GM23338 (cell line): ENCODE data around the gene GALNT15. TPM values are rescaled to one million over a fixed set of nuclear protein-coding genes. Genes with fewer than 3 reads are reported as not detected.

Experiments used
- ATAC-seq: fragments of 200-7000 bp; cut with Tn5 transposase; 3 replicates; pipeline ENCODE4 v1.9.1; 2020
- DNase-seq: peaks from one replicate; pipeline ENCODE4 v3.0.0-alpha.2; 2015; ENCODE audit warnings: low spot score
- H2AFZ ChIP-seq: fragments of 200-600 bp; sonication (generic); 2 replicates; pipeline ENCODE4 v1.8.0; 2016; ENCODE audit warnings: antibody characterized with exemption, mild to moderate bottlenecking, moderate library complexity
- H3F3A ChIP-seq: fragments of 200-600 bp; sonication (generic); replicated peaks from 2 replicates; pipeline ENCODE4 v1.8.0; 2017; ENCODE audit warnings: antibody characterized with exemption, mixed run types, low read depth
- H3K27ac ChIP-seq: fragments of 200-600 bp; sonication (generic); 2 replicates; pipeline ENCODE4 v1.6.1; 2016; ENCODE audit warnings: low read depth
- H3K27me3 ChIP-seq: fragments of 200-600 bp; sonication (generic); 2 replicates; pipeline ENCODE4 v1.8.0; 2016; ENCODE audit warnings: mild to moderate bottlenecking, mixed run types, moderate library complexity; ENCODE audit not compliant: insufficient read depth
- H3K36me3 ChIP-seq: fragments of 200-600 bp; sonication (generic); 2 replicates; pipeline ENCODE4 v1.8.0; 2016; ENCODE audit warnings: mild to moderate bottlenecking; ENCODE audit not compliant: insufficient read depth
- H3K4me1 ChIP-seq: fragments of 200-600 bp; sonication (generic); 2 replicates; pipeline ENCODE4 v1.8.0; 2016; ENCODE audit warnings: mild to moderate bottlenecking, moderate library complexity; ENCODE audit not compliant: insufficient read depth
- H3K4me2 ChIP-seq: fragments of 200-600 bp; sonication (generic); 2 replicates; pipeline ENCODE4 v1.7.1; 2017; ENCODE audit warnings: mixed run types
- H3K4me3 ChIP-seq: fragments of 200-600 bp; sonication (generic); 2 replicates; pipeline ENCODE4 v1.6.1; 2016; ENCODE audit warnings: mixed run types
- H3K79me2 ChIP-seq: fragments of 200-600 bp; sonication (generic); replicated peaks from 2 replicates; pipeline ENCODE4 v1.8.0; 2017; ENCODE audit warnings: mild to moderate bottlenecking; ENCODE audit not compliant: insufficient read depth
- H3K9me2 ChIP-seq: fragments of 200-600 bp; sonication (generic); 2 replicates; pipeline ENCODE4 v1.8.0; 2017; ENCODE audit not compliant: insufficient read depth
- H4K20me1 ChIP-seq: fragments of 200-600 bp; sonication (generic); replicated peaks from 2 replicates; pipeline ENCODE4 v1.8.0; 2017; ENCODE audit warnings: mild to moderate bottlenecking; ENCODE audit not compliant: insufficient read depth
- H3K27ac Mint-ChIP-seq: 2 replicates; pipeline ENCODE4 v1.8.0; 2020; ENCODE audit warnings: inconsistent platforms, mild to moderate bottlenecking, moderate library complexity, mixed read lengths
- H3K27me3 Mint-ChIP-seq: 3 replicates; pipeline ENCODE4 v1.8.0; 2022; ENCODE audit warnings: low read depth, mild to moderate bottlenecking, moderate library complexity, mixed read lengths, inconsistent platforms; ENCODE audit not compliant: insufficient read depth, poor library complexity
- H3K36me3 Mint-ChIP-seq: 3 replicates; pipeline ENCODE4 v1.8.0; 2021; ENCODE audit warnings: low read depth, mild to moderate bottlenecking, inconsistent platforms, moderate library complexity, mixed read lengths
- H3K4me1 Mint-ChIP-seq: 3 replicates; pipeline ENCODE4 v1.8.0; 2020; ENCODE audit warnings: mild to moderate bottlenecking, inconsistent platforms, mixed read lengths
- H3K4me3 Mint-ChIP-seq: 3 replicates; pipeline ENCODE4 v1.8.0; 2021; ENCODE audit warnings: moderate library complexity, mild to moderate bottlenecking, inconsistent platforms, mixed read lengths
- H3K9me3 Mint-ChIP-seq: 3 replicates; pipeline ENCODE4 v1.8.0; 2020; ENCODE audit warnings: moderate library complexity, mild to moderate bottlenecking, inconsistent platforms, mixed read lengths
- CREB1 ChIP-seq: fragments of 250-450 bp; sonication (Bioruptor Pico); IDR thresholded peaks from 2 replicates; pipeline ENCODE4 v1.5.0; 2020; ENCODE audit warnings: low read depth, mild to moderate bottlenecking, moderate library complexity
- ETS1 ChIP-seq: IDR thresholded peaks from 2 replicates; pipeline ENCODE4 v1.6.1; 2016; ENCODE audit warnings: antibody characterized with exemption
- EZH2 ChIP-seq: fragments of 200-600 bp; sonication (generic); IDR thresholded peaks from one replicate; pipeline ENCODE4 v1.8.0; 2017; ENCODE audit warnings: antibody characterized with exemption, mild to moderate bottlenecking, low read depth; ENCODE audit not compliant: unreplicated experiment
- EZH2phosphoT487 ChIP-seq: fragments of 200-600 bp; sonication (generic); IDR thresholded peaks from one replicate; pipeline ENCODE4 v1.8.1; 2018; ENCODE audit warnings: antibody characterized with exemption; ENCODE audit not compliant: unreplicated experiment
- JUNB ChIP-seq: IDR thresholded peaks from one replicate; pipeline ENCODE4 v1.6.1; 2016; ENCODE audit warnings: antibody characterized with exemption; ENCODE audit not compliant: unreplicated experiment
- NANOG ChIP-seq: IDR thresholded peaks from 2 replicates; pipeline ENCODE4 v1.6.1; 2016; ENCODE audit warnings: antibody characterized with exemption, borderline replicate concordance
- POLR2AphosphoS5 ChIP-seq: IDR thresholded peaks from 2 replicates; pipeline ENCODE4 v1.6.1; 2016; ENCODE audit warnings: antibody characterized with exemption, low read depth
- STAT1 ChIP-seq: IDR thresholded peaks from one replicate; pipeline ENCODE4 v1.6.1; 2016; ENCODE audit warnings: antibody characterized with exemption; ENCODE audit not compliant: unreplicated experiment
- ZNF114 ChIP-seq: fragments of 250-450 bp; sonication (Bioruptor Pico); IDR thresholded peaks from 2 replicates; pipeline ENCODE4 v1.5.0; 2020; ENCODE audit warnings: mild to moderate bottlenecking, moderate library complexity
- ZNF331 ChIP-seq: fragments of 250-450 bp; sonication (Bioruptor Pico); IDR thresholded peaks from 2 replicates; pipeline ENCODE4 v1.5.0; 2020; ENCODE audit warnings: low read depth, mild to moderate bottlenecking, moderate library complexity
- polyA plus RNA-seq: library from polyadenylated mRNA; unstranded; fragments of >200 nt; fragmentation: Nextera tagmentation; extraction: Ambion mirVana; gene quantifications from 2 replicates; pipeline ENCODE4 v1.2.1, GENCODE V29; 2016
- total RNA-seq: library from RNA; depleted of rRNA; stranded (reverse); fragments of >200 nt; shearing (Covaris generic); gene quantifications from 2 replicates; pipeline ENCODE4 v1.2.3, GENCODE V29; 2014
- TF ChIP-seq, protein P1 (sequence below): fragments of 250-450 bp; sonication (Bioruptor Pico); IDR thresholded peaks from 2 replicates; pipeline ENCODE4 v1.5.0; 2020; ENCODE audit warnings: mild to moderate bottlenecking, moderate library complexity
- TF ChIP-seq, protein P2 (sequence below), 2 experiments: fragments of 200-600 bp in 1 of 2; sonication (generic) in 1 of 2; conservative IDR thresholded peaks; 2 replicates each; pipeline versions ENCODE4 v1.5.1 to v1.6.1; 2016 to 2017; ENCODE audit warnings: antibody characterized with exemption in 2 of 2, low read depth in 2 of 2, mild to moderate bottlenecking in 2 of 2, moderate library complexity in 1 of 2
- TF ChIP-seq, protein P3 (sequence below): IDR thresholded peaks from one replicate; pipeline ENCODE4 v1.6.1; 2018; ENCODE audit warnings: antibody characterized with exemption; ENCODE audit not compliant: unreplicated experiment

Gene GALNT15
- total and polyA plus RNA-seq, 2 experiments from 2014 or later: 0.06 to 0.35 TPM

GRCh38 chr3:16183082-16183481 lies 8.6 kb downstream of the GALNT15 start:
- H3K36me3 Mint-ChIP-seq: no peaks in the 10 kb centered on the region
- no peak overlapping the region for H3K4me3 ChIP-seq
- H3K27ac Mint-ChIP-seq: no peak overlapping the region
- H4K20me1 ChIP-seq: no peaks in the 10 kb centered on the region
- H3F3A ChIP-seq: no peaks in the 10 kb centered on the region
- H3K79me2 ChIP-seq: no peaks in the 10 kb centered on the region
- no peaks in the 10 kb centered on the region for H3K9me3 Mint-ChIP-seq
- no peaks in the 10 kb centered on the region for H3K4me1 ChIP-seq
- H3K4me1 Mint-ChIP-seq: peaks cover 13% of the 10 kb centered on the region
- no peak for TF ChIP-seq ETS1
- no peak for TF ChIP-seq POLR2AphosphoS5
- no peak for TF ChIP-seq STAT1
- TF ChIP-seq CREB1 (CRISPR knock-in tag): no peak
- TF ChIP-seq, protein P1, sequence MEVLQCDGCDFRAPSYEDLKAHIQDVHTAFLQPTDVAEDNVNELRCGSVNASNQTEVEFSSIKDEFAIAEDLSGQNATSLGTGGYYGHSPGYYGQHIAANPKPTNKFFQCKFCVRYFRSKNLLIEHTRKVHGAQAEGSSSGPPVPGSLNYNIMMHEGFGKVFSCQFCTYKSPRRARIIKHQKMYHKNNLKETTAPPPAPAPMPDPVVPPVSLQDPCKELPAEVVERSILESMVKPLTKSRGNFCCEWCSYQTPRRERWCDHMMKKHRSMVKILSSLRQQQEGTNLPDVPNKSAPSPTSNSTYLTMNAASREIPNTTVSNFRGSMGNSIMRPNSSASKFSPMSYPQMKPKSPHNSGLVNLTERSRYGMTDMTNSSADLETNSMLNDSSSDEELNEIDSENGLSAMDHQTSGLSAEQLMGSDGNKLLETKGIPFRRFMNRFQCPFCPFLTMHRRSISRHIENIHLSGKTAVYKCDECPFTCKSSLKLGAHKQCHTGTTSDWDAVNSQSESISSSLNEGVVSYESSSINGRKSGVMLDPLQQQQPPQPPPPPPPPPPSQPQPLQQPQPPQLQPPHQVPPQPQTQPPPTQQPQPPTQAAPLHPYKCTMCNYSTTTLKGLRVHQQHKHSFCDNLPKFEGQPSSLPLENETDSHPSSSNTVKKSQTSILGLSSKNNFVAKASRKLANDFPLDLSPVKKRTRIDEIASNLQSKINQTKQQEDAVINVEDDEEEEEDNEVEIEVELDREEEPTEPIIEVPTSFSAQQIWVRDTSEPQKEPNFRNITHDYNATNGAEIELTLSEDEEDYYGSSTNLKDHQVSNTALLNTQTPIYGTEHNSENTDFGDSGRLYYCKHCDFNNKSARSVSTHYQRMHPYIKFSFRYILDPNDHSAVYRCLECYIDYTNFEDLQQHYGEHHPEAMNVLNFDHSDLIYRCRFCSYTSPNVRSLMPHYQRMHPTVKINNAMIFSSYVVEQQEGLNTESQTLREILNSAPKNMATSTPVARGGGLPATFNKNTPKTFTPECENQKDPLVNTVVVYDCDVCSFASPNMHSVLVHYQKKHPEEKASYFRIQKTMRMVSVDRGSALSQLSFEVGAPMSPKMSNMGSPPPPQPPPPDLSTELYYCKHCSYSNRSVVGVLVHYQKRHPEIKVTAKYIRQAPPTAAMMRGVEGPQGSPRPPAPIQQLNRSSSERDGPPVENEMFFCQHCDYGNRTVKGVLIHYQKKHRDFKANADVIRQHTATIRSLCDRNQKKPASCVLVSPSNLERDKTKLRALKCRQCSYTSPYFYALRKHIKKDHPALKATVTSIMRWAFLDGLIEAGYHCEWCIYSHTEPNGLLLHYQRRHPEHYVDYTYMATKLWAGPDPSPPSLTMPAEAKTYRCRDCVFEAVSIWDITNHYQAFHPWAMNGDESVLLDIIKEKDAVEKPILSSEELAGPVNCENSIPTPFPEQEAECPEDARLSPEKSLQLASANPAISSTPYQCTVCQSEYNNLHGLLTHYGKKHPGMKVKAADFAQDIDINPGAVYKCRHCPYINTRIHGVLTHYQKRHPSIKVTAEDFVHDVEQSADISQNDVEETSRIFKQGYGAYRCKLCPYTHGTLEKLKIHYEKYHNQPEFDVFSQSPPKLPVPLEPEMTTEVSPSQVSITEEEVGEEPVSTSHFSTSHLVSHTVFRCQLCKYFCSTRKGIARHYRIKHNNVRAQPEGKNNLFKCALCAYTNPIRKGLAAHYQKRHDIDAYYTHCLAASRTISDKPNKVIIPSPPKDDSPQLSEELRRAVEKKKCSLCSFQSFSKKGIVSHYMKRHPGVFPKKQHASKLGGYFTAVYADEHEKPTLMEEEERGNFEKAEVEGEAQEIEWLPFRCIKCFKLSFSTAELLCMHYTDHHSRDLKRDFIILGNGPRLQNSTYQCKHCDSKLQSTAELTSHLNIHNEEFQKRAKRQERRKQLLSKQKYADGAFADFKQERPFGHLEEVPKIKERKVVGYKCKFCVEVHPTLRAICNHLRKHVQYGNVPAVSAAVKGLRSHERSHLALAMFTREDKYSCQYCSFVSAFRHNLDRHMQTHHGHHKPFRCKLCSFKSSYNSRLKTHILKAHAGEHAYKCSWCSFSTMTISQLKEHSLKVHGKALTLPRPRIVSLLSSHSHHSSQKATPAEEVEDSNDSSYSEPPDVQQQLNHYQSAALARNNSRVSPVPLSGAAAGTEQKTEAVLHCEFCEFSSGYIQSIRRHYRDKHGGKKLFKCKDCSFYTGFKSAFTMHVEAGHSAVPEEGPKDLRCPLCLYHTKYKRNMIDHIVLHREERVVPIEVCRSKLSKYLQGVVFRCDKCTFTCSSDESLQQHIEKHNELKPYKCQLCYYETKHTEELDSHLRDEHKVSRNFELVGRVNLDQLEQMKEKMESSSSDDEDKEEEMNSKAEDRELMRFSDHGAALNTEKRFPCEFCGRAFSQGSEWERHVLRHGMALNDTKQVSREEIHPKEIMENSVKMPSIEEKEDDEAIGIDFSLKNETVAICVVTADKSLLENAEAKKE (CRISPR knock-in tag): no peak
- no peak for TF ChIP-seq NANOG
- TF ChIP-seq, protein P2, sequence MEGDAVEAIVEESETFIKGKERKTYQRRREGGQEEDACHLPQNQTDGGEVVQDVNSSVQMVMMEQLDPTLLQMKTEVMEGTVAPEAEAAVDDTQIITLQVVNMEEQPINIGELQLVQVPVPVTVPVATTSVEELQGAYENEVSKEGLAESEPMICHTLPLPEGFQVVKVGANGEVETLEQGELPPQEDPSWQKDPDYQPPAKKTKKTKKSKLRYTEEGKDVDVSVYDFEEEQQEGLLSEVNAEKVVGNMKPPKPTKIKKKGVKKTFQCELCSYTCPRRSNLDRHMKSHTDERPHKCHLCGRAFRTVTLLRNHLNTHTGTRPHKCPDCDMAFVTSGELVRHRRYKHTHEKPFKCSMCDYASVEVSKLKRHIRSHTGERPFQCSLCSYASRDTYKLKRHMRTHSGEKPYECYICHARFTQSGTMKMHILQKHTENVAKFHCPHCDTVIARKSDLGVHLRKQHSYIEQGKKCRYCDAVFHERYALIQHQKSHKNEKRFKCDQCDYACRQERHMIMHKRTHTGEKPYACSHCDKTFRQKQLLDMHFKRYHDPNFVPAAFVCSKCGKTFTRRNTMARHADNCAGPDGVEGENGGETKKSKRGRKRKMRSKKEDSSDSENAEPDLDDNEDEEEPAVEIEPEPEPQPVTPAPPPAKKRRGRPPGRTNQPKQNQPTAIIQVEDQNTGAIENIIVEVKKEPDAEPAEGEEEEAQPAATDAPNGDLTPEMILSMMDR (conservative IDR thresholded peaks at IDR 0.05; ENCODE audit: low read depth in 2 of 2): no peak
- TF ChIP-seq, protein P3, sequence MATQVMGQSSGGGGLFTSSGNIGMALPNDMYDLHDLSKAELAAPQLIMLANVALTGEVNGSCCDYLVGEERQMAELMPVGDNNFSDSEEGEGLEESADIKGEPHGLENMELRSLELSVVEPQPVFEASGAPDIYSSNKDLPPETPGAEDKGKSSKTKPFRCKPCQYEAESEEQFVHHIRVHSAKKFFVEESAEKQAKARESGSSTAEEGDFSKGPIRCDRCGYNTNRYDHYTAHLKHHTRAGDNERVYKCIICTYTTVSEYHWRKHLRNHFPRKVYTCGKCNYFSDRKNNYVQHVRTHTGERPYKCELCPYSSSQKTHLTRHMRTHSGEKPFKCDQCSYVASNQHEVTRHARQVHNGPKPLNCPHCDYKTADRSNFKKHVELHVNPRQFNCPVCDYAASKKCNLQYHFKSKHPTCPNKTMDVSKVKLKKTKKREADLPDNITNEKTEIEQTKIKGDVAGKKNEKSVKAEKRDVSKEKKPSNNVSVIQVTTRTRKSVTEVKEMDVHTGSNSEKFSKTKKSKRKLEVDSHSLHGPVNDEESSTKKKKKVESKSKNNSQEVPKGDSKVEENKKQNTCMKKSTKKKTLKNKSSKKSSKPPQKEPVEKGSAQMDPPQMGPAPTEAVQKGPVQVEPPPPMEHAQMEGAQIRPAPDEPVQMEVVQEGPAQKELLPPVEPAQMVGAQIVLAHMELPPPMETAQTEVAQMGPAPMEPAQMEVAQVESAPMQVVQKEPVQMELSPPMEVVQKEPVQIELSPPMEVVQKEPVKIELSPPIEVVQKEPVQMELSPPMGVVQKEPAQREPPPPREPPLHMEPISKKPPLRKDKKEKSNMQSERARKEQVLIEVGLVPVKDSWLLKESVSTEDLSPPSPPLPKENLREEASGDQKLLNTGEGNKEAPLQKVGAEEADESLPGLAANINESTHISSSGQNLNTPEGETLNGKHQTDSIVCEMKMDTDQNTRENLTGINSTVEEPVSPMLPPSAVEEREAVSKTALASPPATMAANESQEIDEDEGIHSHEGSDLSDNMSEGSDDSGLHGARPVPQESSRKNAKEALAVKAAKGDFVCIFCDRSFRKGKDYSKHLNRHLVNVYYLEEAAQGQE: no peak
- TF ChIP-seq ZNF331 (CRISPR knock-in tag): no peak
- no peak for TF ChIP-seq ZNF114 (CRISPR knock-in tag)
- no peak for TF ChIP-seq EZH2phosphoT487
- TF ChIP-seq EZH2: no peak
- no peak for TF ChIP-seq JUNB
- H3K27ac ChIP-seq: no peak overlapping the region
- H3K4me2 ChIP-seq: no peak overlapping the region
- DNase-seq (no peak), ATAC-seq (no peak)
- no peaks in the 10 kb centered on the region for H3K27me3 Mint-ChIP-seq
- no peaks in the 10 kb centered on the region for H3K36me3 ChIP-seq
- 0 out of 2 replicates have a peak, but pooled peaks cover 2% of the 10 kb centered on the region for H3K9me2 ChIP-seq
- H2AFZ ChIP-seq: no peak overlapping the region
- no peak overlapping the region for H3K4me3 Mint-ChIP-seq
- H3K27me3 ChIP-seq: no peaks in the 10 kb centered on the region
